ENCODE data around the gene CCDC178.
"Not testable (repeated sequence)": the region's sequence is repeated elsewhere in the genome, so short reads cannot be mapped to it uniquely, and the experiment has no call there.

The CCDC178 gene, protein sequence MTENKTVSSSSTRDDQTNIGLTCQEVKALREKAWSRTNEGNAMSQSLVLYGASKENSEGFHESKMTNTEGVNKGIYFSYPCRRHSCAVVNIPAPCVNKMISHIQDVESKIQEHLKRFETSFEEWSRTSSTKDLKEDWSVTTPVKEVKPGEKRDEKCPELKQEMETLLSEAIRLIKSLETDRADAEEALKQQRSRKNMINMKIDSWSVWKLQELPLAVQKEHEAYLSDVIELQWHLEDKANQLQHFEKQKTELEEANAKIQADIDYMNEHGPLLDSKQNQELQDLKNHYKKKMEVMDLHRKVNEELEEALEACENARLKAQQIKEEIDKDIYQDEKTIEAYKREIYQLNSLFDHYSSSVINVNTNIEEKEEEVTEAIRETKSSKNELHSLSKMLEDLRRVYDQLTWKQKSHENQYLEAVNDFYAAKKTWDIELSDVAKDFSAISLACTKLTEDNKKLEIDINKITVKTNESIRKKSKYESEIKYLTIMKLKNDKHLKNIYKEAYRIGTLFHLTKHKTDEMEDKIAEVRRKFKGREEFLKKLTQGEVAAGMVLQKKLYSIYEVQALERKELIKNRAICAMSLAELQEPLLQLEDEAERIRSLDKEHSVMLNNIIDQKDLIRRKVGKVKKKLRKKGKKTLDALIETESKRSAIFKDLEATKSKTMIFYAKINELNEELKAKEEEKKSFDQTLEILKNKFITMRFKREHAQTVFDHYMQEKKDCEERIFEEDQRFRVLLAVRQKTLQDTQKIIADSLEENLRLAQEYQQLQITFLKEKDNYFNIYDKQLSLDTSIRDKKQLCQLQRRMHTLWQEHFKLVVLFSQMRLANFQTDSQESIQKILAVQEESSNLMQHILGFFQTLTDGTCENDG

DNA sequence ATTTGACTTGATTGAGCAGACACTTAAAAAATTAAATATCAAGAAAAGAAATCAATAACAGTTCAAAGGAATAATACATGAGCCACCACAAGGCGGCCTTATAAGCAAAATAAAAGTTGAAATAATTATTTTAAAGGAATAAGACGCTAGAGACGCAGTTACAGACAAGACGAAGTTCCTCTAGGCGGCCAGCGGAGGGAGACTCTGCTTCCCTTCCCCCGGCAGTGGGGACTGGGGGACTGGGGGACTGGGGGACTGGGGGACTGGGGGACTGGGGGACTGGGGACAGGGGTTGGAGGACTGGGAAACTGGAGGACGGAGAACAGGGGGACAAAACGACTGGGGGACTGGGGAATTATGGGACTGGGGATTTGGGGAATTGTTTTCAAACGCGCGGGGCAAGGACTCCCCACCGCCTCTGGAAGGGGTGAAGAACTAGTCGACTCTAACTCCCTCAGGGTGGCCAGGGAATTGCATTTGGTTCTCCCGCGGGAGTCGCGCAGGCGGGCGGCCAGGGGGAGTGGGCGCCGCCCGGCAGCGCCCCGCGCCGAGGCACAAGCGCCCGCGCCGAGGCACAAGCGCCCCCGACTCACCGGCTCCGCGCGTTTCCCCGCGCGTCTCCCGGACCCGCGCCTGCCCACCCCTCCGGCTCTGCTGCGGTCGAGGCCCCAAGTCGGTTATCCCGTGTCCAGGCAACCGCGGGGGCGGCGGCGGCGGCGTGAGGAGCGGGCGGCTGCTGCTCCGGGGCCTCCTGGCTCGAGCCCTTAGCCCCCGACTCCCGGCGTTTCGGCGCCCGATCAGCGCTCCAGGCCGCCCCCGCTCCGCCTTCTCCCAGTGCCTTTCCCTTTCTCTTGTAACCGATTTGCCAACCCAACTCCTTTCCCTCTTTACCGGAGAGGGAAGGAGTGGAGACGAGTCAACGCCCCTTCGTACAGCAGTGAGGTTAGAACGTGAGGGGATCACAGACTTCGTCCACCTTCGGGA, at the start of gene CCDC178:
CCDC178 (minus strand) TSS at position 662 of the 984 bp plus-strand sequence. CDS start 28,633 bp downstream, outside the sequence.
- DNase-seq (ENCODE audit: low read depth in 2 of 3, low spot score in 2 of 3), result no peak

DNA sequence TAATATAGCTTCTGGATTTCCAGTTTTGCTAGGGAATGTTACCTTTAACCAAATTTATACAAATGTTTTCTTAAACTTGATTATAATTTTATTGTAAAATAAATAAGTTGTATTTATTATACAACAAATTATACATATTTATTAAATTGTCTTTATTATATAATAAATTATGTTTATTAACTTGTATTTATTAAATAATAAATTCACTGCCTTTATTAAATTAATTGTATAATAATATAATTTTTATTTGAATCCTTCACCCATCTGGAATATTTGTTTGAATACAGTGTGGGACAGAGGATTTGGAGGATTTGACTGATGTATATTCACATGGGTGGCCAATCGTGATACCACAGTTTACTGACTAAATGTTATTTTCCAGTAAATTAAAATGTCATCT, 43.4 kb upstream of the CCDC178 start:
- no peak for DNase-seq (ENCODE audit: low read depth in 2 of 3, low spot score in 2 of 3)

DNA sequence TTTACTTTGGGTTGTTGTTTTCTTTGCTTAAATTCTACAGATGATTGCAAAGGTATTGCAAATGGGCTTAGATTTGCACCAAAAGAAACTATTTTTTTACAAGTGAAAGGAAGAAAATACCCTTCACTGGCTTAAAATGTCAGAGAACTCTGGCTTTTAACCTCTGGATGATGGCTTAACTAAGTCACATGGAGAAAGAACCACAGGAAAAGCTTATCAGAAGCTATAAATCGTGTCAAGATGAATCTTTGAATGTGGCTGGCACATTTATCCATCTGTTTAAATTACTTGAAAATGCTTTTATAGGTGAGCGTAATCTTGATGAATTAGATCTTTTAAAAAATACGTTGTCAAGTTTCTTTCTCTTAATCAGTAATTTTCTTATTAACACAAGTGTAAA, 32.0 kb upstream of the CCDC178 start:
- DNase-seq (ENCODE audit: low read depth in 2 of 3, low spot score in 2 of 3), result no peak

DNA sequence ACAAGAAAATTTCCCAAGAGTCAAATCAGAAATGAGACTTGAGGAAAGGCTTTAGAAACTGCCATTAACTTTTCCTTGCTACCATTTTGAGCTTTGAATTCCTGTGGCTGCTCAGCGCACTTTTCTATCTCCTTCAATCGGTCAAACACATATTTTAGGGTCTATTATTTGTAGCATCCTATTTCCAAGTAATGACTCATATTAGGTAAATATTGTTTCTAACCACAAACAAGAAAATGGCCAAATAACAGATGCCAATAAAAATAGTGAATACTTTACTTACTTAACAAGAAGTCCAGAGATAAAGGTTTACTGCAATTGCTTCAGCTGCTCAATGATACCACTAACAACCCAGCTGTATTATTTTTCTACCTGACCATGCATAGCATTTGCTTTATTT, 29.7 kb upstream of the CCDC178 start:
- DNase-seq (ENCODE audit: low read depth in 2 of 3, low spot score in 2 of 3), result no peak

DNA sequence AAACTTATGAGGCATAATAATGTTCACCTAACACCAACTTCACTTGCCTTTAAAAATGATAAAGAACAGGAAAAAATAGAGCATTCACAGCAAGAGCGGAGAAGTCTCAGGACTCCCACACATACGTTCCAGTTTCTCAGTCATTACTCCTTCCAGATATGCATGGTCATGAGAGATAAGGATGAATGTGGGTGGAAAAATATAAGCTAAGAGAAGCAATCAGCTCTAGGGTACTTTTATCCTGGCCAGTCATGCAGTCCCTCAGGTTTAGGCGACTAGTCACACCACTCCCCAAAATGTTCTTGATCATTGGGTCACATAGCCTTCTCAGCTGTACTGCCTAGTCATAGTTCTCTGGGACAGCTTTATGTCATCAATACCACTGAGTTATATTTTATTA, 29.2 kb upstream of the CCDC178 start:
- no peak for DNase-seq (ENCODE audit: low read depth in 2 of 3, low spot score in 2 of 3)

DNA sequence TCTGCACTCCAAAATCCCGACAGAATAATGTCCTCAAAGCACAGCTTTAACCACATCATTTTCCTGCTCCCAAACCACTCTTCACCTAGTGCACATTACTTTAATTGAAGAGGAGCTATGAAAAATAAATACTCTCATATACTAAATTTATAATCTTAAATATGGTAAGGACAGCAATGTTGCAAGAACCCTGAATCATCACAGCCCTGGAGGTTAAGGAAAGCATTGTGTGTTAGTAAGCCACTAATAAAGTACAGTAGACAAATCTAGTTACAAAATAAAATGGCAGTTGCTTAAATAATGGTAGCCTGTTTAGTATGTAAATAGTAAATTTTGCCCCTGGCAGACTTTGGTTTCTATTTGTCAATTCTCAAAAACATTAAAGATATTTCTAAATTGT, 27.0 kb upstream of the CCDC178 start:
- DNase-seq (ENCODE audit: low read depth in 2 of 3, low spot score in 2 of 3), result no peak

DNA sequence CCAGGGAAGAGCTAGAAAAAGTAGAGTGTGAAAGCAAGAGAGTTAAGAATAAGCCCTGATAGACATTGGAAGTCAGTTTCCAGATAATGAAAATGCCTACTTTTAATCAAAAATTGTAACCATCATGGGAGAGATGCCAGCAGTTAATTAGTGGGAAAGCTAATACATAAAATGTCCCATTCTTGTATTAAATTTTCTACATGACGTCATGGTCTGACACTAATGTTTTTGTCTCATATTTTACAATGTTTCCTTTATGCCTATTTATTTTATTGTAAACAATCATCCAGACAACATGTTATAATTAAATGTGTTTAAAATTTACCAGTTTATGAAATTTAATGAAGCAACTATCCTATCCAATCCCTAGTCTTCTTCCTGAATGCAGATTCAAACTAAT, 26.3 kb upstream of the CCDC178 start:
- no peak for DNase-seq (ENCODE audit: low read depth in 2 of 3, low spot score in 2 of 3)

DNA sequence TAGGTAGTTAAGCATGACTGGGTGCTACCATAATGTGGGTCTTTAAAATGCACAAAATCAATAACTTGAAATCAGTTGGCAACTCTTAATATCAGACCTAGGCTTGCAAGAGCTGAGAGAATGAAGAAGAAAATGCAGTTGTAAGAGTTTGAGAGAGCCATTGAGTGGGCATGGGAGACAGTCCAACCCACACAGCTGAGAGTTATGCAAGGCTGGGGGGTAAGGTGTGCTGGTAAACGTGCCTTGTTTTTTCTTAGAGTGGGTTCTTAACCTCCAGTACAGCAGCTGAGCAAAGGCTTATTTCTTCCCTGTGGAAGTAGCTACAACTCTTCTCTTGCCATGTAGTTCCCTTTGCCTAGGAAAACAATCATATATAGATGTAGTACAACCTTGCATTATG, 20.2 kb upstream of the CCDC178 start:
- no peak for DNase-seq (ENCODE audit: low read depth in 2 of 3, low spot score in 2 of 3)

DNA sequence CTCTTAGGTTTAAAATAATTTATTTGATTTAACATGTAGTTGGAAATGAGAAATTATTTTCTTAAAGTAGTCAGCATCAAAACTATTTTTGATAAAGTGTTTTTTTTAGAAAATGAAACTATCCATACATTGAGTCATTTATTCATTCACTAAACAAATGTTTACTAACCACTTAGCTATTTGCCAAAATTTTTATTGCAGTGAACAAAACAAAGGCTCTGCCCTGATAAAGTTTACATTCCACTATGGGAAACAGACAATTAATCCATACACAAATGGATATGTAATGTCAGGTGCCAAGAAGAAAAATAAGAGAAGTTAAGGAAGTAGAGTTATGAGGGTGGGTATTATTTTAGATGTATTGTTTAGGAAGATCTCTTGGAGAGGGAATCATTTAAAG, 19.1 kb upstream of the CCDC178 start:
- no peak for DNase-seq (ENCODE audit: low read depth in 2 of 3, low spot score in 2 of 3)

DNA sequence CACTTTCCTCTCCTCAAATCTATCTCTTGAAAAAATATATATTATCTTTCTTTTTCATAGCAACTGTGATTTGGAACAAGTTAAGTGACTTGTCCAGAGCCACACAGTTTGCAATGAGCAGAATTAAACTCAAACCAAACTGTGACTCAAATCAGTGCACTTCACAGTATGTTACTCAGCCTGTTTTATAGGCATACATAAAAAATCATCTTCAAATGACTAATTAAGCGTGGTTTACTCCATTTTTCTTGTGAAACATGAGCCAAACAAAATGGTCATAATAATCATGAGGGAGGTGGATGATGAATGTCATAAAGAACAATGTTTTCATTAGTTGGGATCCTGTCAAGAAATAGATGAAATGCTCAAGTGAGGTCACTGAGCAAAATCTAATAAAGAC, 6.1 kb upstream of the CCDC178 start:
- DNase-seq (ENCODE audit: low read depth in 2 of 3, low spot score in 2 of 3), result no peak

DNA sequence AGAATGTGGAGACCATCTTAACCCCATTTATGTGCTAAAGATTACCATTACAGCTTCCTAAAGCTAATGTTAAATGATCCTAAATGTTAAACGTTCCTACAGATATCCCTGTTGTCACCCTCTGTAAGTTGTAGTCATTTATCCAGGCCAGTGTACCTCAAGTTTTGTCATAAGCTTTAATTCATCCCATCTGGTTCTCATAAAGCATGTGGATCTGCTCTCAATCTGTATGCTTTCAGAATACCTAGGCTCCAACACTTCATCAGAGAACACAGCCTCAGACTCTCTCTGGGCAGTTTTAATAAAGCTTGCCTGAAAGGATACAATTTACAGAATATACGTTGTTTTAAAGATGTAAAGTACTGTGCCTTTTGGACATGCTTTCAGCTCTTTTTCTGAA, 4.2 kb upstream of the CCDC178 start:
- no peak for DNase-seq (ENCODE audit: low read depth in 2 of 3, low spot score in 2 of 3)

DNA sequence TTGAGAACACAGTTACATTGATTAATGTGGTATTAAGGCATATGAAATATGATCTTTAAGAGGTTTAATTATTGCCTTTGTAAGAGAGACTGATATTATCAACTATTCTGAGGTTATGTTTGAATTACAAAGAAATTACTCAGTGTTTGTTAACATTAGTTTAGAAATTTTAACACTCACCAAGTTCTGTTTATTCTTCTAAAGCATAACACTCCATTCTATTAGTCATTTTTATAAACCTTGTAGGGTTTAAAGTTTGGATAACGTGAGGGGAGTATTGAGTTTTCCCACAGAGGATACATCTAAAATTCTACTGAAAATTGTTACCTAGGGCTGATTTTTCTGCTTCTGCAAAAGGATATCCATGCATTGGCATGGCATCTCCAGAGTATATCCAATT, 7.7 kb downstream of the CCDC178 start:
- no peak for DNase-seq (ENCODE audit: low read depth in 2 of 3, low spot score in 2 of 3)

DNA sequence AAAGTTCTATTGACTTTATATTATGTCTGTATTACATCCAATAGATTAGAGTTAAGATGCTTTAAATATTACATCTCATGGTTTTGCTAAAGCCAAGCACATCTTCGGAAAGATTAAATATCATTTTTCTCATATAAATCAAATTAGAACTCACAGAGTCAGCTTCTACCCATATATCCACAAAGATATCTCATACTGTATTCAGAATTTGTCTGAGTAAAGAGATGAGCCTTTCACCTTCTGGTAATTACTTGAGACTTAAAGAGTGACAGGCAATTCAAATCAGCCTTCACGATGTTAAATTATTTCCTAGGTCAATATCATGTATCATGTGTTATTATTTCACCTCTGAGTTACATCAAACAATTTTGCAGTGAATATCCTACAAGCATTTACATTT, 13.0 kb downstream of the CCDC178 start:
- no peak for DNase-seq (ENCODE audit: low read depth in 2 of 3, low spot score in 2 of 3)

DNA sequence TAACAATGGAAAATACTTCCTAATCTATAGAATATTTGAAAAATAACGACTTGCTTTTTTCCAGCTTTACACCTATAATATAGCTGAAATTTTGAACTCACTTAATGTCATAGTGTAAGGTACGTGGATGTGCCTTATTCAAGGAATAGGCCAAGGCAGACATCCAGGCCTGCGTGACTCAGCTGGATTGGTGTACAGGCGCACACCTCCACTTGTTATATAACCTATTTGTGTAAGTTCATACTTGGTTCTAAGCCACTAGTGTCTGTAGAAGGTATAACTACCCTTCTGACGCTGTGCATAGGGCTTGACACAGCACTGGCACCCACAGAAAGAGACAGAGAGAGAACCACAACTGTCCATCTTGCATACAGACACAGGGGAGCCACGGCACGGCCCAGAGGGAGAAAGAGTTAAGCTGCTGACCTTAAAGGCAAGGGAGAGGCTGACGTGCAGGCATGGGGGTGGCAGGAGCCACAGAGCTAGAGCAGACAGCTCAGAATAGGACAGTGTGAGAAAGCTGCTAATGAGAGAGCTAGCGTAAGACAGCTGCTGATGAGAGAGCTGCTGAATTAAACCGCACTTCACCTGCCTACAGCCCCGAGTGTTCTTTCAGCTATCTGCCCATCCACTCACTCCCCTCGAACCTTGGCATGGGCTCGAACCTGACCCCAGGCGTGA, 16.1 kb downstream of the CCDC178 start:
- no peak for DNase-seq (ENCODE audit: low read depth in 2 of 3, low spot score in 2 of 3)

DNA sequence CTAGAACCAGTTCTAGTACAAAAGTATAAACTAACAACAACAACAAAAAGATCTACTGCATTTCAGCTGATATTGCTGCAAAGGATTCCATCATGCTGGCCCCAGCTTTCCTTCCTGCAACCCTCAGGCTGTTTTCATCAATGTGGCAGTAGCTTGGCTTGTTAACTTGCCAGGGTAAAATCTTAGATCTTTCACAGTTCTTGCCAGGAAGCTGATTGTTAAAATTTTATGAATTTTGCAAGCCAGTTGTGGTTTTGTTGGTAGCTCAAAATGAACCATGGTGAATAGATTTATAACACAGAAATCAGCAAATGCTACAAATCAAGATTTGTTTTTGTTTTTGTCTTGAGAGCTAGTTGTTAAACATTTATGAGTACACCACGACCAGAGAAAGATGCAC, 19.3 kb downstream of the CCDC178 start:
- no peak for DNase-seq (ENCODE audit: low read depth in 2 of 3, low spot score in 2 of 3)

DNA sequence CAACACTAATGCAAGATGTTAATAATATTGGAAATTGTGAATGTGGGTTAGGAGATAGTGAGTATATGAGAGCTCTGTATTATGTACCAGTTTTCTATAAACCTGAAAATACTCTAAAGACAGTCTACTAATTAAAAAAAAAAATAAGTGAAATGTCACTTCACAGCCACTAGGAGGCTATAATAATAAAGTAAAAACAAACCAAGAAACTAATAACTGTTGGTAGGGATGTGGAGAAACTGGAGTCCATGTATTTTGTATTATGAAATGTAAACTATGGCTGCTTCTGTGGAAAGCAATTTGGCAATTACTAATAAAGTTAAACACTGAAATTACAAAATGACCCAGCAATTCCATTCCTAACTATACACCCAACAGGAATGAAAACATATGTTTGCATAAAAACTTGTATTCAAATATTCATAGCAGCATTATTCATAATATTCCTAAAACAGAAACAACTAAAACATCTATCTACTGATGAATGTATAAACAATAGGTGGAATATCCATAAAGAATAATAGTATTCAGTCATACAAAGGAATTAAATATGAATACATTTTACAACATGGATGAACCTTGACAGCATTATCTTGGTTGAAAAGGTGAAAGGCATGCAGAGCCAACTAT, 36.2 kb downstream of the CCDC178 start:
- DNase-seq (ENCODE audit: low read depth in 2 of 3, low spot score in 2 of 3), result no peak

DNA sequence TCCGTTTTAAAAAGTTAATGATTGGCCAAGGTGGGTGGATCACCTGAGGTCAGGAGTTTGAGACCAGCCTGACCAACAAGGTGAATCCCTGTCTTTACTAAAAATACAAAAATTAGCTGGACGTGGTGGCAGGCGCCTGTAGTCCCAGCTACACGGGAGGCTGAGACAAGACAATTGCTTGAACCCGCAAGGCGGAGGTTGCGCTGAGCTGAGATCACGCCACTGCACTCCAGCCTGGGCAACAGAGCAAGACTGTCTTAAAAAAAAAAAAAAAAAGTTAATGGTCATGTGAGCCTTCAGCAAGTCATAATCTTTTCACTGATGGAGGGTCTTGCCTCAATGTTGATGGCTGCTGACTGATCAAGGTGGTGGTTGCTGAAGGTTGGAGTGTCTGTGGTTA, 41.6 kb downstream of the CCDC178 start:
- DNase-seq (ENCODE audit: low read depth in 2 of 3, low spot score in 2 of 3), result not testable (repeated sequence)

DNA sequence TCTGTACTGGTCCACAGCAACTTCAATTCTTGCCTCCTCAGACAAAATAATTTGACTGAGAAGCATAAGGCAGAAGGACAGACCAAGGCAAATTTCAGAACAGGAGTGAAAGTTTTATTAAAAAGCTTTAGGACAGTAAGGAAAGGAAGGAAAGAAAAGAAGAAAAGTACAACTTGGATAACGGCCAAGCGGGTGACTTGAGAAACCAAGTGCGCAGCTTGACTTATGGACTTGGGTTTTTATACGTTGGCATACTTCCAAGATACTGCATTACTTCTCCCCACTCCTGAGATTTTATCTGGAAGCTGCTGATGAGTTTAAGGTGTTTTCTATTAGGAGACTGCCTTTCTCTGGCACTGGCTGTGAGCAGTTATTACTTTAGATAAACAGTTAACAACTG, 64.7 kb downstream of the CCDC178 start:
- no peak for DNase-seq (ENCODE audit: low read depth in 2 of 3, low spot score in 2 of 3)

DNA sequence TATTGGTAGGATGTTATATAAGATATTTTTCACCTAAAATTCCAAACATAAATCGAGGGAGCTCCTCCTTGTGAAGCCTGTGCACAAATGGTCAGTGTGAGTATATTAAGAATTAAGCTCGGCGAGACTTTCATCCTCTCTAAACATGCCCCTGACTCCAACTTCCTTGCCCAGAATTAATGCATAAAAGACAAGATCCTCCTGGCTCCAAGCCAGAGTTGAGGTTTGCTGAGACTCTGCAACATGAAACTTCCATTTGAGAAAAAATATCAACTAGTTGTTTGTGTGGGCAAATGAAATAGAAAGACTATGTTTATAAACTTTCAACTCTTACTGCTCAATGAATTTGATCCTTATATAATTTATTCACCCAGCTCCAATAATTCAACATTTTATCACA, 68.1 kb downstream of the CCDC178 start:
- DNase-seq (ENCODE audit: low read depth in 2 of 3, low spot score in 2 of 3), result no peak

Measured in activated CD8-positive, alpha-beta memory T cell treated with anti-CD3 and anti-CD28 coated beads for 48 hours (primary cell).